Prostate gland (tissue), 2 donors: ENCODE measurements around the gene TMBIM1.

Experiments
- CTCF ChIP-seq, 4 experiments: fragments of 200-600 bp in 2 of 4; fragments of 450-650 bp in 2 of 4; sonication (generic) in 2 of 4; IDR thresholded peaks; 1 replicate in 3 of 4; 2 replicates in 1 of 4; pipeline ENCODE4 v1.5.1; 2016 to 2019; ENCODE audit warnings: antibody characterized with exemption in 4 of 4, mild to moderate bottlenecking in 2 of 4, moderate library complexity in 2 of 4
- POLR2A ChIP-seq: fragments of 450-650 bp; IDR thresholded peaks from one replicate; pipeline ENCODE4 v1.6.1; 2016; ENCODE audit warnings: antibody characterized with exemption, mild to moderate bottlenecking
- POLR2AphosphoS5 ChIP-seq: sonication (generic); formaldehyde crosslinking; IDR thresholded peaks from one replicate; pipeline ENCODE4 v1.6.1; 2017; ENCODE audit warnings: antibody characterized with exemption

GRCh38 chr2:218262237-218262600 lies 30.1 kb downstream of the TMBIM1 start:
- no peak for TF ChIP-seq CTCF (IDR thresholded peaks at IDR 0.05)
- no peak for TF ChIP-seq POLR2A
- TF ChIP-seq POLR2AphosphoS5: no peak
